Activated CD4-positive, alpha-beta T cell treated with anti-CD3 and anti-CD28 coated beads, Interleukin-2, amount 50 U/mL, for 1 hour (primary cell): ENCODE results near the gene RITA1.

ENCODE experiments used
- DNase-seq: peaks from one replicate; pipeline ENCODE4 v3.0.0-alpha.2; 2020

Gene RITA1

GRCh38 chr12:113180333-113180732, 5.2 kb upstream of the RITA1 start:
- DNase-seq: no peak

DNA sequence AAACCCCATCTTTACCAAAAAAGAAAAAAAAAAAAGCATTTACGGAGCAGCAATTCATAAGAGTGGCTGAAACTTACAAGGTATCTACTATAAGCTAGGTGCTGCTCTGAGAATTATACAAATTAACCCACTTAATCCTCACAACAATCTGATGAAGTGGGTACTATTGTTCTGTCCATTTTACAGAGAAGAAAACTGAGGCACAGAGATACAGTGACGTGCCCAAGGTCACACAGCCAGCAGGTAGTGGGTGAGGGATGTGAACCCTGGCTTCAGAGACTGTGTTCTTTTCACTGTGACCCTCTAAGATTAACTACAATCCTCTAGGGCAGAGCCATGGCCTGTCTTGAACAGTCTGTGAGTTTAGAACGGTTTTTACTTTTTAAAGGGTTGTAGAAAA, 3.5 kb upstream of the RITA1 start:
- DNase-seq: no peak

DNA sequence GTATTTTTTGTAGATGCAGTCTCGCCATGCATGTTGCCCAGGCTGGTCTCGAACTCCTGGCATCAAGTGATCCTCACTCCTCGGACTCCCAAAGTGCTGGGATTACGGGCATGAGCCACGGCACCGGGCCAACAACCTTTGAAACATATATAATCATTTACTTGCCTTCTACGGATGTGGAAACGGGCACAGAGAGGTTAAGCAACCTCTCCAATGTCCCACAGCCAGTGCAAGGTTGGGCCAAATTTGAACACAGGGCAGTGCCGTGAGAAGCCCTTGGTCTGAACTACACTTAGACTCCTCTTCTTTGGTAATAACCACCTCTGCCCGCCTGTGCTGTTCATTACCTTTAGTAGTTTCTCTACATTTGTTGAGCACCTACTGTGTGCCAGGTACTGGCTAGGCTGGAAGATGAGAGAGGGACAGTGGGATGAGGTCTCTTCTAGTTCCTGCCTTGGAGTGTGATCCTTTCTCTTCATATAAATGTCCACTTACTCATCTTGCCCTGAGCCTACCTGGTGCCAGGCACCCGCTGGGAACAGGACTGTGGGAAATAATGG, 2.4 kb upstream of the RITA1 start:
- DNase-seq: no peak

GRCh38 chr12:113184098-113184899, 1.2 kb upstream of the RITA1 start:
- DNase-seq: no peak

DNA sequence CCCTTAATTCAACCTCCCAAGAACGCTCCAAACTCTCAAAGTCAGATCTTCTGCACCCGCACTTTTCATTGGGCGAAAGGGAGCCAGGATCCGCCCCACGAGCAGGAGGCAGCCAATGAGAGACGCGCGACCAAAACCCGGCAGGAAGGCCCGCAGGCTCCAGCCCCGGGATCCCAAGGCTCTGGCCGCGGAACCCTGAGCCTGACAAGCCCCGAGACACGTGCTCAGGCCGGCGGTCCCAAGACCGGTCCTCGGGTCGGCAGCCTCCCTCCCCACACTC, 681 bp upstream of the RITA1 start:
- peak; percentile 84 for DNase-seq

GRCh38 chr12:113186033-113186365, 478 bp downstream of the RITA1 start:
- no peak for DNase-seq

DNA sequence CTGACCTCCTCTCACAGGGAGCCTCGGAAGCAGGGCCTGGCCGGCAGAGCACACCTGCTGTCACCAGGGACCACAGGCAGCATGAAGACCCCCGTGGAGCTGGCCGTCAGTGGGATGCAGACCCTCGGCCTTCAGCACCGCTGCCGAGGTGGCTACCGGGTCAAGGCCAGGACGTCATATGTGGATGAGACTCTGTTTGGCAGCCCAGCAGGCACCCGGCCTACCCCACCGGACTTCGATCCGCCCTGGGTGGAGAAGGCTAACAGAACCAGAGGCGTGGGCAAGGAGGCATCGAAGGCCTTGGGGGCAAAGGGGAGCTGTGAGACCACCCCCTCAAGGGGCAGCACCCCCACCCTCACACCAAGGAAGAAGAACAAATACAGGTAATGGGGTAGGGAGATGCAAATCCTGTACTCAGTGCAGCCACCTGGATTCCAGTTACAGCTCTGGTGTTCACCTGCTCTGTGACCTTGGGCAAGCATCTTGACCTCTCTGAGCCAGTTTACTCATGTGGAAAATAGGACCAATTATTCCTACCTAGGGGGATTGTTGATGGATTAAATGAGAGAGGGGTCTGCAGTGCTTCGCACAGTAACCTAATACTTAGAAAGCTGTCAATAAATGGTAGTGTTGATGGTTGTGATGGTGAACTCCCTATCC, 1.3 kb downstream of the RITA1 start:
- no peak for DNase-seq

- no peak for DNase-seq
Measured at GRCh38 chr12:113189361-113189760, 3.8 kb downstream of the RITA1 start.

DNA sequence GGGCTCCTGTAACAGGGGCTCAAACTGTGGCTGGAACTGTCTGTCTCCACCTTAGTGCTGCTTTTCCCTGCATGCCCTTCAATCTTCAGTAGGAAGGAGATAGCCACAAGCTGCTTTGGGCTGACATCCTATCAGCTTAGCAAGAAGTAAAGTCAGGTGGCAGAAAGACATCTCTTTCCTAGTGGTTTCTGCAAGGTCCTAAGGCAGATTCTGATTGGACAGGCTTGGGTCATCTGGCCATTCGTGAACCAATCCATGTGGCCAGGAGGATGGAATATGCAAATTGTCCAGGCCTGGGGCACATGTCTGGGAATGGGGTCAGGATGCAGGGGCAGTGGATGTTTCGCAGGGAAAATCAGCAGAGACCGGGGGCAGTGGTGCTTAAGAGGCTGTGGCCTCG, 5.2 kb downstream of the RITA1 start:
- DNase-seq: no peak

- no peak for DNase-seq
Measured at GRCh38 chr12:113191227-113191626, 5.7 kb downstream of the RITA1 start.

DNA sequence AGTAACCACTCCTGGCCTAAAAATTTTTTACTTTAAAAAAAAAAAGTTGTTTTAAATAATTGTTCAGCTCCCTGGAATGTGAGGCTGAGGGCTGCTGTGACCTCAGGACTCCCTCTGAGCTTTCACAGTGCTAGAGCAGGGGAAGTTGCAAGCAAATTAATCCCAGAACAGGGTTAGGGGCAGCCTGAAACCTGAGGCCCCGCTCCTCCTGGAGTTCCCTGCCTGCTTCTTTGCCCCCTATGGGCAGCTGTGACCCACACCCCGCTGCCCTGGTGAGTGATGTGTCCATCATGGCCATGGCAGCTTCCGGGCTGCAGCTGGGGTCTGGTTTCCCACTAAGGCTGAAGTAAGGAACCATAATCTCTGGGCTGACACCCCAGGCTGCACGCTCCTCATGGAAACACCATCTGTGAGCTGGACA, 9.5 kb downstream of the RITA1 start:
- DNase-seq: no peak

GRCh38 chr12:113195598-113195997, 10.1 kb downstream of the RITA1 start:
- no peak for DNase-seq

GRCh38 chr12:113196582-113196981, 11.1 kb downstream of the RITA1 start:
- DNase-seq: no peak

- DNase-seq: peak; percentile 44
Measured at GRCh38 chr12:113196990-113197389, 11.5 kb downstream of the RITA1 start.

- no peak for DNase-seq
Measured at GRCh38 chr12:113197518-113198077, 12.1 kb downstream of the RITA1 start.

GRCh38 chr12:113198296-113198695, 12.8 kb downstream of the RITA1 start:
- no peak for DNase-seq

DNA sequence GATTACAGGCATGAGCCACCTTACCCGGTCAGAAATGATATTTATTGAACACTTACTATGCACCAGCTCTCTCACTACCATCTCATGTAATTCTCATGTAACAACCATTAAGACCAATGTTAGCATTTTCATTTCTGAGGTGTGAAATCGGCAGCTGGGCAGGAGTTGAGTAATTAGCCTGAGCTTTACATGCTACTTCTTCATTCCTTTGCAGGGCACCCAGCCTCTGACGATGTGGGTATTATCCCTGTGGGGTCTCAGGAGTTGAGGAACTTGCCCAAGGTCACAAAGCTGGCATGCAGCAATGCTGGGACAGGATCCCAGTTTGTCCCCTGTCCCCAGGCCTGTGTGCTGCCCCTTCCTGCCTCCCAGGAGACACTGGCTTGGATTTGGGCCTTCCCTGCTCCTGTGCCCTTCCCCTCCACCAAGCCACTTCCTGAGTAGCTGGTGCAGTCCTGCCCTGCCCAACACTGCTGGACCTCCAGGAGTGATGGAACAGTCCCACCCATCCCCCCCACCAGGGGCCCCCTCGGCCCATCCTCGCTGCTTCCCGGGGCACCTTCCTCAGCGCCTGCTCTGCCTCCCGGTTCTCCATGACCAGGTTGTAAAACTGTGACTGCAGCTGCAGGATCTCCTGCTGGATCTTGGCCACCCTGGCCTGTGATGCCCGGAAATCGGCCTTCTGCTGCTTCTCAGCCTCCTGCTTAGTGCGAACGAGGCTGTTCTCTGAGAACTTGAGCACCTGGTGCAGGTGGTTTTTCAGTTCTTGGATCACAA, 14.7 kb downstream of the RITA1 start:
- DNase-seq: no peak

GRCh38 chr12:113201187-113202177, 16.0 kb downstream of the RITA1 start:
- DNase-seq: no peak

DNA sequence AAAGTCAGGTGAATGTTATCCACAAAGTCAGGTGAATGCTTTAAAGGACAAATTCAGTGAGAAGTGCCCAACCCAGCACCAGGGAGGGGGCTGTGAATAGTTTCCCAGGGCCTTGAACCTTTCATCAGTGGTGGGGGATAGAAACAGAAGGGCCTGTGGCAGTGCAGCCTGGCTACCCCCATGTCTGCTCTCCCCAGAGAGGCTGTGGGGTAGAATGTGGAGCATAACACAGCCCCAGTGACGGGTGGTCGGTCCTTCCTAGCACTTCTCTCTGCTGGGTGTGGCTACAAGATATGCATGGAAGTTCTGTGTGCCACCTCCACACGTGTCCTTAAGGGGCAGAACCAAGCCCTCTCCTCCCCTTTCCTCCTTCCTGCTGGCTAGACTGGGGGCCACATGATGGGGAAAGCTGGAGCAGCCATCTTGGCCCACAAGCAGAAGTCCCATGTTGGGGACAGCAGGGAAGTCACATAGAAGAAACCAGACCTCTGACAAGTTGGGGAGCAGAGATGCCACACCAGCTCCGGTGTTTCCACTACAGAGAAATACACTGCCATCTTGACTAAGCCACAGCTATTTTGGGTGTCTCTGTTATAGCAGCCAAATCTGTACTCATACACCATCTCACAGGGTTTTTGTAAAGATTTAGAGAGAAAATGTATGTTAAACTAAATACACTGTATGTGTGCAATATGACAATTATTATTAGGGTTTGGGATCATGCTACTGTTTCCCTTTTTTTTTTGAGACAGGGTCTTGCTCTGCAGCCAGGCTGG, 17.0 kb downstream of the RITA1 start:
- no peak for DNase-seq

DNA sequence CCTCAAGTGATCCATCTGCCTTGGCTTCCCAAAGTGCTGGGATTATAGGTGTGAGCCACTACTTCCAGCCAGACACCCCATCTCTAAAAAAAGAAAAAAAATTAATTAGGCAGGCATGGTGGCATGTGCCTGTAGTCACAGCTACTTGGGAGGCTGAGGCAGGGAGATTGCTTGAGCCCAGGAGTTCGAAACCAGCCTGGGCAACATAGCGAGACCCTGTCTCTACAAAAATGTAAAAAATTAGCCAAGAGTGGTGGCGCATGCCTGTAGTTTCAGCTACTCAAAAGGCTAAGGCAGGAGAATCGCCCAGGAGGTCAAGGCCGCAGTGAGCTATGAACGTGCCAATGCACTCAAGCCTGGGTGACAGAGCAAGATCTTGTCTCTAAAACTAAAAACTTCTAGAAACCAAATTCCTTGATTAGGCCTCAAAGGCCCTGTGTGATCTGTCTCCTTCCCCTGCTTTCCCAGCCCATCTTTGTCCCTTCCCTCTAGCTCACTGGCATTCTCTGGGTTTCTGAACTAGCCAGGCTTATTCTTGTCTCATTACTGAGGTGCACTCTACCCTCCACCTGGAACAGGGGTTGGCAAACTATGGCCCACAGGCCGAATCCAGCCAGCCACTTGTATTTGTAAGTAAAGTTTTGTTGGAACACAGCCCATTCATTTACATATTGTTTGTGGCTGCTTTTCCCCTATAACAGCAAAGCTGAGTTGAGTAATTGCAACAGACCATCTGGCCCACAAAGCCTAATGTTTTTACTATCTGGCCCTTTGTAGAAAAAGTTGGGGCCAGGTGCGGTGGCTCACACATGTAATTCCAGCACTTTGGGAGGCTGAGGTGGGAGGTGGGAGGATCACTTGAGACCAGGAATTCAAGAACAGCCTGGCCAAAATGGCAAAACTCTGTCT, 18.6 kb downstream of the RITA1 start:
- no peak for DNase-seq
